ENCODE results near the gene QRICH1.

The QRICH1 gene

GRCh38 chr3:48997714-48998637 is 95.9 kb downstream of the QRICH1 start:
- no peak for DNase-seq (ENCODE audit: low spot score)

GRCh38 chr3:48997102-48997635 is 96.7 kb downstream of the QRICH1 start:
- DNase-seq (ENCODE audit: low spot score): no peak

DNA sequence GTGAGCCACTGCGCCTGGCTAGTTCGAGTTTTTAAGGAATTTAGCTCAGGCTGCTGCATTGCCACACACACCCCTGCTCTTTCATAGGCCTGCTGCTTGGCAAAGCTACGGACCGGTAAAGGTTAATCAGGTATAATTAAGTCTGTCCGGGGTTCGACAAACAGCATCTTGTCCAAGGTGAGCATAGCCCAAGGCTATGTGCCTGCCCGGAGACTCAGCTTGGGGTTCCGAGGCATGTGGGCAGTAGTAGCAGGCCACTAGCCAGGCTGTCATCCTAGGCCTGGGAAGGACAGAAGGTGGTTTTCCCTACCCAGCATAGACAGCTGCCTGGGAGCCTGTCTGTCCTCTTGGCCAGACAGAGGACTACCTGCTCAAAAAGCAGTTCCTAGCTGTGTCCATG is 97.2 kb downstream of the QRICH1 start:
- no peak for DNase-seq (ENCODE audit: low spot score)

GRCh38 chr3:48993834-48994233 is 100.0 kb downstream of the QRICH1 start:
- no peak for DNase-seq (ENCODE audit: low spot score)

DNA sequence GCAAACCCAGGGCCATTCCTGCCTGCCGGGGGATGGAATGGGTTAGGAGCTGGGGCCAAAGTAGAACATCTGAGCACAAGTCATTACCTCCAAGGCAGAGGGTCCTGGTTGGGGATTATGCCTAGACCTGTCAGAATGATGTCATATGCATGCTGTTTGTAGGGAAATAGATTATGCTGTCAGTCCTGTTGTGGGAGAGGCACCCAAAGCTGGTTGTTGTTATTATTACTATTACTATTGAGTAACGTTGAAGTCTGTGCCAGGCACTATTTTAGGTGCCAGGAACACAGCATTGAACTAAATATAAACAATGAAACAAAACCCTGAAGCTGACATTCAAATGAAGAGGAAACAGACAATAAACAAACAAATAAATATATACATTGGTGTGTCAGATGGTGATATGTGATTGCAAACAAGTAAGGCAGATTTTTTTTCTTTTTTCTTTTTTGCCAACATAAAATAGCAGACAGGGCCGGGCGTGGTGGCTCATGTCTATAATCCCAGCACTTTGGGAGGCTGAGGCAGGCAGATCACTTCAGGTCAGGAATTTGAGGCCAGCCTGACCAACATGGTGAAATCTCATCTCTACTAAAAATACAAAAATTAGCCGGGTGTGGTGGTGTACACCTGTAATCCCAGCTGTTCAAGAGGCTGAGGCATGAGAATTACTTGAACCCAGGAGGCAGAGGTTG is 101.9 kb downstream of the QRICH1 start:
- DNase-seq (ENCODE audit: low spot score): no peak

GRCh38 chr3:48990636-48991469 is 103.0 kb downstream of the QRICH1 start:
- DNase-seq (ENCODE audit: low spot score): peak; percentile 31

DNA sequence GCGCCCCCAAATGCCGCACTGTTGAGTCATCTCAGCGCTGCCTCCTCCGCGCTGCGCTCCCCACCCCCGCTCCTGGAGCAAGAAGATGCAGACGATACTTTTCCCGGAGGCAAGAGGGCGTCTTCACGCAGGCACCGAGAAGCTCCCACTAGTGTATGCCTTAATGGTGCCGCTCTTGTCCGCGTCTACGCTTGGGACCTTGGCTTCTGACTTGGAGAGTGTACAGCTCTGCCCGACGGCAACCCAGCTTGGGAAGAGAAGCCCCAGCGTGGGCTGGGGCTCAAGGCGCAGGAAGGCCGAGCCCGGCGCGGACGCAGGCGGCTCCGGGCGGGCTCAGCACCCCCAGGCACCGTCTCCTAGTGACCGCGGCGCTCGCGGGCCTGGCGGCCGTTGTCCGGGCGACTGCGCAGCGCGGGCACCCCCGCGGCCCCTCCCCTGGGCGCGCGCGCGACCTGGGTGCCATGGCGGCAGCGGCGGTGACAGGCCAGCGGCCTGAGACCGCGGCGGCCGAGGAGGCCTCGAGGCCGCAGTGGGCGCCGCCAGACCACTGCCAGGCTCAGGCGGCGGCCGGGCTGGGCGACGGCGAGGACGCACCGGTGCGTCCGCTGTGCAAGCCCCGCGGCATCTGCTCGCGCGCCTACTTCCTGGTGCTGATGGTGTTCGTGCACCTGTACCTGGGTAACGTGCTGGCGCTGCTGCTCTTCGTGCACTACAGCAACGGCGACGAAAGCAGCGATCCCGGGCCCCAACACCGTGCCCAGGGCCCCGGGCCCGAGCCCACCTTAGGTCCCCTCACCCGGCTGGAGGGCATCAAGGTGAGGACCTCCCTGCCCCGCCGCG is 103.9 kb downstream of the QRICH1 start, which contains the start of gene P4HTM:
Gene P4HTM (plus strand): TSS at position 446 of the 840 bp plus-strand sequence. CDS start 16 bp downstream, at position 462.
- peak; percentile 80 for DNase-seq (ENCODE audit: low spot score)

DNA sequence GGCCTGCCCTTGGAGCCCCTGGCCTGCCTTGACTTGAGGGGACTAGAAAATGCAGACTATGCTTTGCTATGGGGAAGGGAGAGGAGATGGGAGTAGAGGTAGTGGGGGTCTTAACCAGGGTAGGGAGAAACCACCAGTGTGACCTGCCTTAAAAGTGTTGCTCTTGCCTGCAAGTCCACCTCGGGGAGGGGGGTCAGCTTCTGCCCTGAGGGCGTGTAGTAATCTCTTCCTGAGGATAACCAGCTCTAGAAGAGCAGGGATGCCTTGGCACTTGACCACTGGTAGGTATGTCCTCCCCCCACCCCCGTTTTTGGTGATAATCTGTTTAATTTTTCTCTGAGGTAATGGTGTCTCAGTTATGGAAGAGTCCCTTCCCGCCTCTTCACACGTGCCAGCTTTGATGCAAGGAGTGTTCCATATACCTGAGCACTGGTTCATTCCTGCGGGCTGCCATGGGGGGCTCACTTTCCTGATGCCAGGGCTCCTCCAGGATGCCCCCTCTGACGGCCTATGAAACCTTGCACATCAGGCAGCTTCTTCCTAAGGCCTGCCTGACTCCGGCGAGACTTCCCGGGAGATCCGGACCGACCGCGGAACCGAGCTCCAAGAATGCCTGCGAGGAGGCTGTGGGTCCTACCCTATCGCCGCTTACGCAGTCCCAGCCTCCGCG is 104.6 kb downstream of the QRICH1 start:
- no peak for DNase-seq (ENCODE audit: low spot score)

- no peak for DNase-seq (ENCODE audit: low spot score)
Measured at GRCh38 chr3:48985831-48986376, 108.0 kb downstream of the QRICH1 start.

- DNase-seq (ENCODE audit: low spot score): no peak
Measured at GRCh38 chr3:48984663-48985062, 109.2 kb downstream of the QRICH1 start.

DNA sequence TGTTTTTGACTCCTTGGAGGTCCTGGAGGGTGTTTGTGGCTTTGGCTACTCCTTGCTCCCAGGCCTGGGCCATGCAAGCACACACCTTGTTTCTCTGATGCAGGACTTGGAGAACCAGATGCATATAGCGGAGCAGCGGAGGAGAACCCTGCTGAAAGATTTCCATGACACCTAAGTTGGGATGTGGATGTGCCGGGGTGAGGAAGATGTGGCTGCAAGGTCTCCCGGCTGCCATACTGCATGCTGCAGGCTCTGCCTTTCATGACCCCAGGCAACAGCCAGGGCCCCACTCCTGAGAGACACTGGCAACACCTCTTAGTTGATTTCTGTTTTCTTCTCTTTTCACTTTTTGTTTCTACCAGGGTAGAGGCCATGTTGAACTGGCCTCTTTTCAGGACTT is 110.8 kb downstream of the QRICH1 start:
- no peak for DNase-seq (ENCODE audit: low spot score)

GRCh38 chr3:48982686-48983085 is 111.2 kb downstream of the QRICH1 start:
- no peak for DNase-seq (ENCODE audit: low spot score)

- DNase-seq (ENCODE audit: low spot score): no peak
Measured at GRCh38 chr3:48982016-48982415, 111.9 kb downstream of the QRICH1 start.

GRCh38 chr3:48980295-48980694 is 113.6 kb downstream of the QRICH1 start:
- DNase-seq (ENCODE audit: low spot score): no peak

All from CD4-positive, alpha-beta T cell treated with Interleukin-15 for 4 hours (primary cell).